ENCODE measurements around the gene CLMP. TPM values are rescaled to one million over a fixed set of nuclear protein-coding genes. Genes with fewer than 3 reads are reported as not detected.

The CLMP gene
- total and polyA plus RNA-seq, 2 donors (not counting 3 experiments of a cell fraction or from before 2014, with no cell fraction given) = 0.03 to 0.18 TPM

- FAIRE-seq (no peak), DNase-seq (ENCODE audit: low read depth, low spot score) (no peak)
- Histone ChIP-seq H3K79me2 (ENCODE audit: control insufficient read depth, insufficient read depth, low read length) (no peaks in the 10 kb centered on the region), H4K20me1 (replicated peaks; ENCODE audit: control insufficient read depth, extremely low read depth, insufficient read depth, low read length) (no peaks in the 10 kb centered on the region), H3K36me3 (ENCODE audit: control insufficient read depth in 2 of 2, extremely low read depth in 1 of 2, insufficient read depth in 2 of 2, low read length in 2 of 2) (no peaks in the 10 kb centered on the region), H3K9me3 (replicated peaks; ENCODE audit: control insufficient read depth, insufficient read depth, low read length) (no peaks in the 10 kb centered on the region), H3K9me1 (replicated peaks; ENCODE audit: control insufficient read depth, extremely low read depth, insufficient read depth, low read length) (no peaks in the 10 kb centered on the region), H3K4me3 (replicated peaks in 1 of 3; ENCODE audit: insufficient read depth in 1 of 3, low read depth in 1 of 3, low read length in 3 of 3) (no peak overlapping the region), H3K27ac (ENCODE audit: insufficient read depth, low read depth, low read length) (no peak overlapping the region), H3K4me1 (ENCODE audit: control insufficient read depth, extremely low read depth, insufficient read depth, low read length) (no peaks in the 10 kb centered on the region), H3K4me2 (ENCODE audit: insufficient read depth, low read length) (no peak overlapping the region), H2AFZ (ENCODE audit: low read depth, low read length) (no peak overlapping the region), H3K27me3 (ENCODE audit: control insufficient read depth in 2 of 2, insufficient read depth in 2 of 2, low read length in 2 of 2) (peaks cover 3 to 5% of the 10 kb centered on the region in 2 experiments), H3K9ac (replicated peaks; ENCODE audit: extremely low read depth, insufficient read depth, low read length) (no peak overlapping the region)
- BruUV-seq (replicated peaks) = no TSS peak
- dilution Hi-C loops (cut with MboI; ENCODE audit: extremely low pct_ligation_motif_present, low sequenced_read_pairs) (no loop called here), intact Hi-C loops (cut with micrococcal nuclease) (no loop called here)
- ChIA-PET POLR2A (no interaction called here), CTCF (no interaction called here)
- TF ChIP-seq POLR2AphosphoS5 (IDR thresholded peaks at IDR 0.05; ENCODE audit: insufficient read depth, low read depth, low read length) (no peak), EZH2 (IDR thresholded peaks at IDR 0.05; ENCODE audit: borderline replicate concordance, low read depth, low read length, severe bottlenecking) (no peak), JUN (IDR thresholded peaks at IDR 0.05; ENCODE audit: borderline replicate concordance, insufficient read depth, insufficient read length, low read depth) (no peak), MYC (IDR thresholded peaks at IDR 0.05; ENCODE audit: low read depth, low read length) (no peak), GATA2 (IDR thresholded peaks at IDR 0.05; ENCODE audit: insufficient read depth, insufficient read length, low read depth, low read length) (no peak), FOS (IDR thresholded peaks at IDR 0.05; ENCODE audit: borderline replicate concordance, insufficient read depth, low read length) (no peak), CTCF (IDR thresholded peaks at IDR 0.05; ENCODE audit: extremely low read depth in 1 of 2, insufficient read depth in 1 of 2, low read depth in 1 of 2, low read length in 2 of 2) (no peak)
Measured at GRCh38 chr11:123202155-123203151, 7.4 kb upstream of the CLMP start.
